ENCODE results near the gene SLIT2. TPM values are rescaled to one million over a fixed set of nuclear protein-coding genes. Genes with fewer than 3 reads are reported as not detected.

Gene SLIT2
- total RNA-seq, 3 donors from 2014 or later, result 1.2 to 37.3 (median 4.2) TPM

DNA sequence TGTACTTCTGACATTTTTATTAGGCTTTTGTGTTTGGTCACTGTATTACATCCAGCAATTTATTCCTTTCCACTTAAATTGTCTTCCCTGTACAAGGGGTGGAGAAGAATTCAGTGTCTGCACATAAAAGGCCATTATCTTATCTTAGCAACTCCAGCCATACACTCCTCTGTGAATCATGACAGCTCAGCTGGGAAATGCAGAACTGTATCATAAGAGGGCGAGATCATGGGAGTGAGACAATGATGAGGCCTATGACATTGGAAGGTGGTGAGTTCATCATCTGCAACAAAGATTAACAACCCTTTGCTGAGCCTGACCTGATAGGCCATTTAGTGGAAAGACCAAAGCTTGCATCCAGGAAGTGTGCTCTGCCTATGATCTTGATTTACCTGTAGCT, 33.3 kb downstream of the SLIT2 start:
- ATAC-seq (no peak), DNase-seq (no peak)
- Histone ChIP-seq H3K4me1 (ENCODE audit: low read depth) (no peaks in the 10 kb centered on the region), H3K4me3 (no peak overlapping the region), H3K36me3 (ENCODE audit: low read depth) (no peaks in the 10 kb centered on the region), H3K9me3 (no peaks in the 10 kb centered on the region)
- intact Hi-C loops (cut with DNase I, micrococcal nuclease), result no loop called here
- TF ChIP-seq, protein P1, sequence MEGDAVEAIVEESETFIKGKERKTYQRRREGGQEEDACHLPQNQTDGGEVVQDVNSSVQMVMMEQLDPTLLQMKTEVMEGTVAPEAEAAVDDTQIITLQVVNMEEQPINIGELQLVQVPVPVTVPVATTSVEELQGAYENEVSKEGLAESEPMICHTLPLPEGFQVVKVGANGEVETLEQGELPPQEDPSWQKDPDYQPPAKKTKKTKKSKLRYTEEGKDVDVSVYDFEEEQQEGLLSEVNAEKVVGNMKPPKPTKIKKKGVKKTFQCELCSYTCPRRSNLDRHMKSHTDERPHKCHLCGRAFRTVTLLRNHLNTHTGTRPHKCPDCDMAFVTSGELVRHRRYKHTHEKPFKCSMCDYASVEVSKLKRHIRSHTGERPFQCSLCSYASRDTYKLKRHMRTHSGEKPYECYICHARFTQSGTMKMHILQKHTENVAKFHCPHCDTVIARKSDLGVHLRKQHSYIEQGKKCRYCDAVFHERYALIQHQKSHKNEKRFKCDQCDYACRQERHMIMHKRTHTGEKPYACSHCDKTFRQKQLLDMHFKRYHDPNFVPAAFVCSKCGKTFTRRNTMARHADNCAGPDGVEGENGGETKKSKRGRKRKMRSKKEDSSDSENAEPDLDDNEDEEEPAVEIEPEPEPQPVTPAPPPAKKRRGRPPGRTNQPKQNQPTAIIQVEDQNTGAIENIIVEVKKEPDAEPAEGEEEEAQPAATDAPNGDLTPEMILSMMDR (IDR thresholded peaks at IDR 0.05), result no peak

DNA sequence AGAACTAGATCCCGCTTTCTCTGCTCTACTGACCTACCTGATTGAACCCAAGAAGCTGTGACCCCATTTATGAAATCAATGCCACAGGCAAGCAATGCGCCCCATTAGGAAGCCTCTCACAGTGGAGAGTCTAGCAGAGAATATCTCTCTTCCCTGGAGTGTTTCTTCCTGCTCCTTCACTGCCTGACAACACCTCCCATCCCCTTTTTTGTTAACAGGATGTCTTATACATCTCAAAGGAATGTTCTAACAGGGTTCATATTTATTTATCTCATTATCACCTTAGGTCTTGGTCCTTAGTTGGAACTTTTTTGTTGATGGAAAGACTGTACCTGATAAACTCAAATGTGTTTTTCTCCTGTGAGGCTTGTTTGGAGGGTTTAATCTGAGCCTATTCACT, 35.5 kb downstream of the SLIT2 start:
- no peaks in the 10 kb centered on the region for H3K4me1 ChIP-seq (ENCODE audit: low read depth)
- no peaks in the 10 kb centered on the region for H3K36me3 ChIP-seq (ENCODE audit: low read depth)
- no peaks in the 10 kb centered on the region for H3K9me3 ChIP-seq
- DNase-seq, result no peak
- TF ChIP-seq, protein P1 (IDR thresholded peaks at IDR 0.05), result no peak
- H3K4me3 ChIP-seq, result no peak overlapping the region
- intact Hi-C loops (cut with DNase I, micrococcal nuclease), result no loop called here
- ATAC-seq, result no peak

- ATAC-seq (no peak), DNase-seq (no peak)
- Histone ChIP-seq H3K4me3 (no peak overlapping the region), H3K4me1 (ENCODE audit: low read depth) (no peaks in the 10 kb centered on the region), H3K9me3 (no peaks in the 10 kb centered on the region), H3K36me3 (ENCODE audit: low read depth) (no peaks in the 10 kb centered on the region)
- intact Hi-C loops (cut with DNase I, micrococcal nuclease), result no loop called here
- TF ChIP-seq, protein P1 (IDR thresholded peaks at IDR 0.05), result no peak
These were observed 36.4 kb downstream of the SLIT2 start for GRCh38 chr4:20288047-20288650.

- TF ChIP-seq, protein P1 (IDR thresholded peaks at IDR 0.05), result no peak
- no peaks in the 10 kb centered on the region for H3K36me3 ChIP-seq (ENCODE audit: low read depth)
- DNase-seq (no peak), ATAC-seq (no peak)
- no peaks in the 10 kb centered on the region for H3K4me1 ChIP-seq (ENCODE audit: low read depth)
- no peak overlapping the region for H3K4me3 ChIP-seq
- no peaks in the 10 kb centered on the region for H3K9me3 ChIP-seq
- intact Hi-C loops (cut with DNase I, micrococcal nuclease), result no loop called here
These were observed 37.3 kb downstream of the SLIT2 start for GRCh38 chr4:20288846-20289512.

DNA sequence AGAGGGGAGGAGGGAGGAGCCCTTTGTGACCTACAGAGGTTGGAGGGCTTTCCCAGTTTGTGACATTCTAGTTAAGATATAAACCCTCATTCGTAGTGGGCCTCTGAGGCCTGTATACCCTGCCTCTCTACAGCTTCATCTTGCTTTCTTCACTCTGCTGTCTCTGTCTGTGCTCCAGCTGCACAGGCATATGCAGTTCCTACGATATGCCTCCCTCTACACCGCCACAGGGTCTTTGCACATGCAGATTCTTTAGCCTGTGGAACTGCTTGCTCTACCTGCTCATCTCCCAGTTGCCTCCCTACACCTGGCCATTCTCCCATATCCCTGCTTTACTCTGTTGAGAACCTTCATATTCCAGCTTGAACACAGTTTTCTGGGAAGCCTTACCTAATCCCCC, 38.1 kb downstream of the SLIT2 start:
- no peaks in the 10 kb centered on the region for H3K36me3 ChIP-seq (ENCODE audit: low read depth)
- DNase-seq, result no peak
- intact Hi-C loops (cut with DNase I, micrococcal nuclease), result no loop called here
- no peaks in the 10 kb centered on the region for H3K4me1 ChIP-seq (ENCODE audit: low read depth)
- no peaks in the 10 kb centered on the region for H3K9me3 ChIP-seq
- no peak overlapping the region for H3K4me3 ChIP-seq
- TF ChIP-seq, protein P1 (IDR thresholded peaks at IDR 0.05), result no peak
- ATAC-seq, result no peak

Data from mucosa of descending colon (tissue), 3 donors.